Neural cell (in vitro differentiated cells): Measurements from ENCODE around the gene S100A12. TPM values are rescaled to one million over a fixed set of nuclear protein-coding genes. Genes with fewer than 3 reads are reported as not detected.

Experiments used
- H2AFZ ChIP-seq: fragments of 200-600, 300-800 bp; sonication (generic), shearing (Covaris generic); 2 replicates; pipeline ENCODE4 v1.6.0; 2014; ENCODE audit warnings: low read depth, mild to moderate bottlenecking, antibody characterized with exemption, low read length, moderate library complexity
- H3F3A ChIP-seq: fragments of 200-600 bp; shearing (Covaris generic); 2 replicates; pipeline ENCODE4 v1.6.1; 2016; ENCODE audit warnings: mild to moderate bottlenecking, moderate library complexity, mixed read lengths, antibody characterized with exemption, low read length; ENCODE audit not compliant: insufficient read depth, poor library complexity, severe bottlenecking
- H3K27ac ChIP-seq: fragments of 200-600, 300-800 bp; sonication (generic), shearing (Covaris generic); 2 replicates; pipeline ENCODE4 v1.5.1; 2014; ENCODE audit warnings: mild to moderate bottlenecking, low read length, moderate library complexity
- H3K27me3 ChIP-seq: fragments of 300-800, 200-600 bp; sonication (generic), shearing (Covaris generic); 2 replicates; pipeline ENCODE4 v1.6.0; 2014; ENCODE audit warnings: mild to moderate bottlenecking, low read depth, low read length, moderate library complexity; ENCODE audit not compliant: insufficient read depth
- H3K36me3 ChIP-seq: fragments of 300-800, 200-600 bp; sonication (generic), shearing (Covaris generic); 2 replicates; pipeline ENCODE4 v1.5.1; 2014; ENCODE audit warnings: mild to moderate bottlenecking, antibody characterized with exemption, low read length, moderate library complexity; ENCODE audit not compliant: insufficient read depth
- H3K4me2 ChIP-seq: fragments of 300-800, 200-600 bp; sonication (generic), shearing (Covaris generic); 2 replicates; pipeline ENCODE4 v1.6.0; 2014; ENCODE audit warnings: mild to moderate bottlenecking, low read length
- H3K4me3 ChIP-seq: fragments of 300-800, 200-600 bp; sonication (generic), shearing (Covaris generic); 2 replicates; pipeline ENCODE4 v1.5.1; 2014; ENCODE audit warnings: mild to moderate bottlenecking, low read length, moderate library complexity
- H3K79me2 ChIP-seq: fragments of 200-600 bp; shearing (Covaris generic); replicated peaks from 2 replicates; pipeline ENCODE4 v1.6.0; 2014; ENCODE audit warnings: mild to moderate bottlenecking, low read length, moderate library complexity; ENCODE audit not compliant: insufficient read depth
- H3K9ac ChIP-seq: fragments of 300-800, 200-600 bp; sonication (generic), shearing (Covaris generic); 2 replicates; pipeline ENCODE4 v1.6.1; 2016; ENCODE audit warnings: mild to moderate bottlenecking, low read length, mixed read lengths
- H3K9me2 ChIP-seq: fragments of 200-600 bp; shearing (Covaris generic); 2 replicates; pipeline ENCODE4 v1.6.1; 2016; ENCODE audit warnings: mild to moderate bottlenecking, low read length, mixed read lengths; ENCODE audit not compliant: insufficient read depth
- H3K9me3 ChIP-seq: fragments of 200-600, 300-800 bp; sonication (generic), shearing (Covaris generic); 2 replicates; pipeline ENCODE4 v1.6.1; 2016; ENCODE audit warnings: mild to moderate bottlenecking, mixed run types, low read length, moderate library complexity, mixed read lengths
- H4K20me1 ChIP-seq: fragments of 200-600 bp; shearing (Covaris generic); 2 replicates; pipeline ENCODE4 v1.6.1; 2016; ENCODE audit warnings: mild to moderate bottlenecking, mixed run types; ENCODE audit not compliant: insufficient read depth
- EP300 ChIP-seq: fragments of 450-650 bp; conservative IDR thresholded peaks from 2 replicates; pipeline ENCODE4 v1.6.1; 2014; ENCODE audit warnings: antibody characterized with exemption, mild to moderate bottlenecking, moderate library complexity; ENCODE audit not compliant: poor library complexity, severe bottlenecking
- EZH2 ChIP-seq: fragments of 200-600, 300-800 bp; shearing (Covaris generic), sonication (generic); IDR thresholded peaks from 2 replicates; pipeline ENCODE4 v1.6.1; 2014; ENCODE audit warnings: antibody characterized with exemption, low read length, borderline replicate concordance, mild to moderate bottlenecking; ENCODE audit not compliant: insufficient read depth, poor library complexity, severe bottlenecking
- MXI1 ChIP-seq: fragments of 450-650 bp; conservative IDR thresholded peaks from 2 replicates; pipeline ENCODE4 v1.6.1; 2014; ENCODE audit warnings: antibody characterized with exemption, mild to moderate bottlenecking; ENCODE audit not compliant: poor library complexity, severe bottlenecking
- POLR2AphosphoS5 ChIP-seq: IDR thresholded peaks from 2 replicates; pipeline ENCODE4 v1.6.1; 2012
- RAD21 ChIP-seq: fragments of 450-650 bp; conservative IDR thresholded peaks from 2 replicates; pipeline ENCODE4 v1.6.1; 2014; ENCODE audit warnings: antibody characterized with exemption, mild to moderate bottlenecking, moderate library complexity
- SMC3 ChIP-seq: fragments of 450-650 bp; conservative IDR thresholded peaks from 2 replicates; pipeline ENCODE4 v1.6.1; 2014; ENCODE audit warnings: antibody characterized with exemption, mild to moderate bottlenecking, moderate library complexity; ENCODE audit not compliant: poor library complexity
- TAF1 ChIP-seq: IDR thresholded peaks from 2 replicates; pipeline ENCODE4 v1.6.1; 2012; ENCODE audit warnings: low read depth
- polyA plus RNA-seq: library from polyadenylated mRNA; depleted of rRNA; stranded (reverse); fragments of >200 nt; gene quantifications from 2 replicates; pipeline ENCODE4 v1.2.3, GENCODE V29; 2014
- TF ChIP-seq, protein P1 (sequence below): fragments of 450-650 bp; IDR thresholded peaks from 2 replicates; pipeline ENCODE4 v1.5.1; 2014; ENCODE audit warnings: antibody characterized with exemption, mild to moderate bottlenecking, moderate library complexity; ENCODE audit not compliant: poor library complexity, severe bottlenecking
- TF ChIP-seq, protein P2 (sequence below): IDR thresholded peaks from 2 replicates; pipeline ENCODE4 v1.6.1; 2012; ENCODE audit warnings: borderline replicate concordance

The S100A12 gene
- polyA plus RNA-seq, 1 donor from 2014 or later: not detected

DNA sequence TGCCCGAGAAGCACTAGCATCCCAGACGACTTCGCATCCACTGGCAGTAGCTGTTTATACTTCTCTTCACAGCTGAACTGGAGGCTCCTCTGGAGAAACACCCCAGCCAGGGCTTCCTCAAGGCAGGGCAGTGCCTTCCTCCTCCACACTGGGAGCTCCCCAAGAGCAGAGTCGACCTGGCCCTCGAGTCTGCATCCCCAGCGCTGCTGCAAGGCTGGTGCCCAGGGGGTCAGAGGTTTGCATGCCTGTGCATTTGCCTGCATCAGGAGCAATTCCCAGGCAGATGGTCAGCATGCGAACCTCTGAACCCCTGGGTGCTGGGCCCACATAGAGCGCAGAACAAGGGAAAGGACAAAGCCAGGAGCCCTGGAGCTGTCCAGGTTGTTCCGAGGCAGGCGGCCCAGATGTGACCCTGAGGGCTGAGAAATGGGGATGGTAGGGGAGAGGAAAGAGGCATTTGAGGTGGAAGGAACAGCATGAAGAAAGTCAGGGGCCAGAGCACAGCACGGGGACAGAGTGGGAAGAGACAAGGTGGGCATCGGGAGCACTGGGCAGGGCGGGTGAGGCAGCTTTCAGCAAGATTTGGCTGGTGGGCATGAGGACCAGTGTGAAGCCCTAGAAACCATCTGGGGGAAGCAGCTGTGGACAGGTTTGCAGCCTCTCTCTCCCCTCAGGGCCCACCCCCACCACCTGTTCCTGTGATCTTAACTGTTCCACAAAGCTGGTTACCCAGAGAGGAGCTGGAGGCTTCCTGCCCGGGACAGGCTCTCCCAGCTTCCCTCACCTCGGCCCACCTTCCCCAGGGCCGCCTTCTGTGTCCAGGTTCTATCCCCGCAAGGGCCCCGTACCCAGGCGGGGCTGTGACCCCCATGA, 21.9 kb upstream of the S100A12 start:
- TF ChIP-seq POLR2AphosphoS5 (no peak), RAD21 (no peak), EZH2 (no peak), SMC3 (no peak)
- TF ChIP-seq, protein P1, sequence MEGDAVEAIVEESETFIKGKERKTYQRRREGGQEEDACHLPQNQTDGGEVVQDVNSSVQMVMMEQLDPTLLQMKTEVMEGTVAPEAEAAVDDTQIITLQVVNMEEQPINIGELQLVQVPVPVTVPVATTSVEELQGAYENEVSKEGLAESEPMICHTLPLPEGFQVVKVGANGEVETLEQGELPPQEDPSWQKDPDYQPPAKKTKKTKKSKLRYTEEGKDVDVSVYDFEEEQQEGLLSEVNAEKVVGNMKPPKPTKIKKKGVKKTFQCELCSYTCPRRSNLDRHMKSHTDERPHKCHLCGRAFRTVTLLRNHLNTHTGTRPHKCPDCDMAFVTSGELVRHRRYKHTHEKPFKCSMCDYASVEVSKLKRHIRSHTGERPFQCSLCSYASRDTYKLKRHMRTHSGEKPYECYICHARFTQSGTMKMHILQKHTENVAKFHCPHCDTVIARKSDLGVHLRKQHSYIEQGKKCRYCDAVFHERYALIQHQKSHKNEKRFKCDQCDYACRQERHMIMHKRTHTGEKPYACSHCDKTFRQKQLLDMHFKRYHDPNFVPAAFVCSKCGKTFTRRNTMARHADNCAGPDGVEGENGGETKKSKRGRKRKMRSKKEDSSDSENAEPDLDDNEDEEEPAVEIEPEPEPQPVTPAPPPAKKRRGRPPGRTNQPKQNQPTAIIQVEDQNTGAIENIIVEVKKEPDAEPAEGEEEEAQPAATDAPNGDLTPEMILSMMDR: no peak
- H3K9me2 ChIP-seq: no peaks in the 10 kb centered on the region
- no peak overlapping the region for H3K9ac ChIP-seq
- no peak overlapping the region for H3K4me3 ChIP-seq
- no peaks in the 10 kb centered on the region for H3K9me3 ChIP-seq
- H3K27me3 ChIP-seq: no peaks in the 10 kb centered on the region
- H4K20me1 ChIP-seq: no peaks in the 10 kb centered on the region
- H3F3A ChIP-seq: no peaks in the 10 kb centered on the region
- no peak overlapping the region for H3K27ac ChIP-seq
- H3K79me2 ChIP-seq: no peaks in the 10 kb centered on the region
- no peaks in the 10 kb centered on the region for H3K36me3 ChIP-seq
- no peak overlapping the region for H3K4me2 ChIP-seq
- H2AFZ ChIP-seq: no peak overlapping the region

DNA sequence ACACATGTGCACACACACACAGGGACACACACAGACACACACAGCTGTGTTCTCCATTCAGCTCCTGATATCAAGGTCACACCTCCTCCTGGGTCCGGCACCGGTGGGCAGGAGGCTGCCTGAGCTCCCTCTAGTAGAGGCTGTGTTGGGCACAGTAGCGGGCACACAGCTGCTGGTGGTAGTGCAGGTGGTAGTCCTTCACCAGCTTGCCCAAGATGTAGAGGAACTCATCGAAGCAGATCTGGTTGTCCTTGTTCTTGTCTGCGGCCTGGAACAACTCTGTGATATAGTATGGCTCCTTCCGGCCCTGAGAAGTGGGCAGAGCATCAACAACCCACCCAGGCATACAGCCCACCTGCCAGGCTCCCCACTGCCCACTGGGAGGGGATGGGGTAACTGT, 21.0 kb upstream of the S100A12 start:
- Histone ChIP-seq H4K20me1 (no peaks in the 10 kb centered on the region), H3K9ac (no peak overlapping the region), H3K4me2 (no peak overlapping the region), H3K36me3 (no peaks in the 10 kb centered on the region), H3K27ac (no peak overlapping the region), H3F3A (no peaks in the 10 kb centered on the region), H3K27me3 (no peaks in the 10 kb centered on the region), H3K9me3 (no peaks in the 10 kb centered on the region), H3K9me2 (no peaks in the 10 kb centered on the region), H2AFZ (no peak overlapping the region), H3K4me3 (no peak overlapping the region), H3K79me2 (no peaks in the 10 kb centered on the region)
- TF ChIP-seq EZH2: no peak
- no peak for TF ChIP-seq TAF1
- no peak for TF ChIP-seq EP300

DNA sequence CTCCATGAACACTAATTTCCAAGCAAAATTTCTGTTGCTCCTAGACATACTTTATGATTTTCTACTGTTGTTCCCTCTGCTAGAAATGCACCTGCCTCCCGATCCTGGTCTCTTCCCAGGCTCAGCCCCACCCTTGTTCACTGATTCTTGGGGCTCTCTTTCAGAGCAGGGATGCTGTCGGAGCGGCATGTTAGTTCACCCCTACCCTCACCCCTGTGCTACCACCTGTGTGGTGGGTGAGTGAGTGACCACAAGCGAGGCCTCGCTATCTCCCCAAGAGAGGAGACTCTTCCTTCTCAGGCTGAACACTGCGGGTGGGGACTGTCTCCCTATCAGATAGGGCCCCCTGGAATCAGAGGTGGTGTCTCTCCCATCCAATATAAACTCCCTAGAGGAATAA, 20.4 kb upstream of the S100A12 start:
- Histone ChIP-seq H3K4me2 (no peak overlapping the region), H3K9ac (no peak overlapping the region), H3K4me3 (no peak overlapping the region), H2AFZ (no peak overlapping the region), H3K79me2 (no peaks in the 10 kb centered on the region), H3K9me2 (no peaks in the 10 kb centered on the region), H3K9me3 (no peaks in the 10 kb centered on the region), H4K20me1 (no peaks in the 10 kb centered on the region), H3F3A (no peaks in the 10 kb centered on the region), H3K36me3 (no peaks in the 10 kb centered on the region), H3K27ac (no peak overlapping the region), H3K27me3 (no peaks in the 10 kb centered on the region)
- TF ChIP-seq RAD21: no peak
- no peak for TF ChIP-seq SMC3
- TF ChIP-seq, protein P1: no peak
- TF ChIP-seq EZH2: no peak
- TF ChIP-seq, protein P2, sequence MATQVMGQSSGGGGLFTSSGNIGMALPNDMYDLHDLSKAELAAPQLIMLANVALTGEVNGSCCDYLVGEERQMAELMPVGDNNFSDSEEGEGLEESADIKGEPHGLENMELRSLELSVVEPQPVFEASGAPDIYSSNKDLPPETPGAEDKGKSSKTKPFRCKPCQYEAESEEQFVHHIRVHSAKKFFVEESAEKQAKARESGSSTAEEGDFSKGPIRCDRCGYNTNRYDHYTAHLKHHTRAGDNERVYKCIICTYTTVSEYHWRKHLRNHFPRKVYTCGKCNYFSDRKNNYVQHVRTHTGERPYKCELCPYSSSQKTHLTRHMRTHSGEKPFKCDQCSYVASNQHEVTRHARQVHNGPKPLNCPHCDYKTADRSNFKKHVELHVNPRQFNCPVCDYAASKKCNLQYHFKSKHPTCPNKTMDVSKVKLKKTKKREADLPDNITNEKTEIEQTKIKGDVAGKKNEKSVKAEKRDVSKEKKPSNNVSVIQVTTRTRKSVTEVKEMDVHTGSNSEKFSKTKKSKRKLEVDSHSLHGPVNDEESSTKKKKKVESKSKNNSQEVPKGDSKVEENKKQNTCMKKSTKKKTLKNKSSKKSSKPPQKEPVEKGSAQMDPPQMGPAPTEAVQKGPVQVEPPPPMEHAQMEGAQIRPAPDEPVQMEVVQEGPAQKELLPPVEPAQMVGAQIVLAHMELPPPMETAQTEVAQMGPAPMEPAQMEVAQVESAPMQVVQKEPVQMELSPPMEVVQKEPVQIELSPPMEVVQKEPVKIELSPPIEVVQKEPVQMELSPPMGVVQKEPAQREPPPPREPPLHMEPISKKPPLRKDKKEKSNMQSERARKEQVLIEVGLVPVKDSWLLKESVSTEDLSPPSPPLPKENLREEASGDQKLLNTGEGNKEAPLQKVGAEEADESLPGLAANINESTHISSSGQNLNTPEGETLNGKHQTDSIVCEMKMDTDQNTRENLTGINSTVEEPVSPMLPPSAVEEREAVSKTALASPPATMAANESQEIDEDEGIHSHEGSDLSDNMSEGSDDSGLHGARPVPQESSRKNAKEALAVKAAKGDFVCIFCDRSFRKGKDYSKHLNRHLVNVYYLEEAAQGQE: no peak
- no peak for TF ChIP-seq EP300
- TF ChIP-seq POLR2AphosphoS5: no peak
- TF ChIP-seq MXI1: no peak
